Epithelial cell of proximal tubule (primary cell): Measurements from ENCODE around the gene NEK7. TPM values are rescaled to one million over a fixed set of nuclear protein-coding genes. Genes with fewer than 3 reads are reported as not detected.
A peak's percentile ranks its signal among the peaks of the same experiment; 100 is the strongest.

Experiments
- DNase-seq: peaks from one replicate; pipeline ENCODE4 v3.0.0-alpha.2; 2011; ENCODE audit warnings: low read depth
- H3K4me3 ChIP-seq: 2 replicates; pipeline ENCODE4 v1.5.1; 2011; ENCODE audit warnings: low read depth, mild to moderate bottlenecking, low read length
- CTCF ChIP-seq: conservative IDR thresholded peaks from 2 replicates; pipeline ENCODE4 v1.5.1; 2012; ENCODE audit warnings: low read depth, mild to moderate bottlenecking, low read length
- total RNA-seq: library from RNA; depleted of rRNA; stranded (reverse); fragments of >200 nt; gene quantifications from 2 replicates; pipeline ENCODE4 v1.2.3, GENCODE V29; 2015

The NEK7 gene
- total RNA-seq, 1 donor from 2014 or later = 20.5 TPM

DNA sequence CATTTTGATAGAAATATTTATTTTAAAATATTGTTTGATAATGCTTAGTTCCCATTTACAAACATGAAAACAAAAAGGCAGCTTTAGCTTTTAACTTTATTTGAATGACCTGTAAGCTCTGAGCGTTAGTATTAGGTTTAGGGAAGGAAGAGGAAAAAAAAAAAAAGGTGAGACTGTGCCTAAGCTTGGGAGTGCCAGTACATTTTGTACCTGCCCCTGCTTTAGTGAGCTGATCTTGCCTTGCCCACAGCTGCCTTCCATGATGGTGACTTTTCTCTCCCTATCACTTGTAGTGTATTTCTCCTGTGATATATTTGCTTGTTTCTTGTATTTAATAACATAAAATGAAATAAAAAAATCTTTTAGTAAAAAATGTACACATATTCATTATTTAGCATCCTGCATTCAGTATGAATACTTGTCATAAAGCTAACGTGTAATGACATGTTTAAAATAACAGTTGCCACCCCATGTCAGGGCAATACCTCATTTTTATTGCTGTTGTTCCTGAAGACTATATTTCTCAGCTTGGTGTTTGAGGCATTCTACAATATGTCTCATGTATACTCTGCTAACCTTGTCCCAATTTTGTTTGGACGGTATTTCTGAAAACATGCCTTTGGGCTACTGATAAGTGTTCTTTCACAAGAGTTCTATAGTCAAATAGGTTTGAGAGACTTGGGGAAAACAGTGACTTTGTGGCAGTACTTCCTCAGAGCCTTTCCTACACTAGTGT lies 76.3 kb downstream of the NEK7 start:
- TF ChIP-seq CTCF = no peak
- DNase-seq = no peak
- H3K4me3 ChIP-seq = no peak overlapping the region

DNA sequence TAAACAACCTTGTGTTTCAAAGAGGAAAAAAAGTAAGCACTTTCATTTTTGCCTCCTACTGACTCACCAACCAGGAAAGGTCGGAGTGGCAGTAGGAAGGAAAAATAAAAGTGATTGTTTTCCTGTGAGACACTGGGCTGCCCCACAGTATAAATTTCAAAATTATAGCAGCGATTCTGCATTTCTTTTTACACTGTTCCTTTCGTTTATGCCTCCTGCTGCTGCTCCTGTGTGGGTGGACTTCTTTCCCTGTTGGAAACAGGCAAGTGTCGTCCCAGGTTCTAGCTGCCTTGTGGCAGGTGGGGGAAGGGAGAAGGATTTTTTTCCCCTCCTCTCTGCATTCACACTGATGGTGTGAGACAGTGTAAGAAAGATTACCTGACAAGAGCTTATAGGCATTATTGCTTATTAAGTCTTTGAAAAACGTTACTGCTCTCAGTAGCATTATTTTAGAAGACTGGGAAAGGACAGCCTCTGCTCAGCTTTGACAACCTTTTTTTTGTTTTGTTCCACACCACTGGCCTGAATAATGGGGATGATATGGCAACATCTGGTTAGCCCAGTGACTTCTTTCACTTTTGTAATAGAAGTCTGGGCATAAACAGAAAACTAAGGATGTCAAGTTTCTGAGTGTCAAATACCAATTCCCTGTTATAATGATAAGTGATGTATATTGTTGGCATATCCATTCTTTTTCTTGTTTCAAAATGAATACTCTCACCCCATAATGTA lies 77.9 kb downstream of the NEK7 start:
- H3K4me3 ChIP-seq = peak overlapping the region; percentile 58
- DNase-seq = peak; percentile 23
- no peak for TF ChIP-seq CTCF

GRCh38 chr1:198238121-198238520 lies 81.3 kb downstream of the NEK7 start:
- H3K4me3 ChIP-seq = no peak overlapping the region
- no peak for TF ChIP-seq CTCF
- DNase-seq = no peak

GRCh38 chr1:198241553-198241952 lies 84.8 kb downstream of the NEK7 start:
- no peak overlapping the region for H3K4me3 ChIP-seq
- no peak for TF ChIP-seq CTCF
- no peak for DNase-seq

- DNase-seq = no peak
- H3K4me3 ChIP-seq = no peak overlapping the region
- no peak for TF ChIP-seq CTCF
Measured at GRCh38 chr1:198244772-198245171, 88.0 kb downstream of the NEK7 start.

- TF ChIP-seq CTCF = no peak
- H3K4me3 ChIP-seq = no peak overlapping the region
- DNase-seq = no peak
Measured at GRCh38 chr1:198245379-198245778, 88.6 kb downstream of the NEK7 start.
